HG03469 (cell line): ENCODE measurements around the gene DMD.
"Not testable (repeated sequence)": the region's sequence is repeated elsewhere in the genome, so short reads cannot be mapped to it uniquely, and the experiment has no call there.

Experiments
- ATAC-seq: cut with Tn5 transposase; IDR thresholded peaks from one replicate; pipeline ENCODE4 v1.9.1; 2021; ENCODE audit warnings: mild to moderate bottlenecking, moderate library complexity, moderate number of reproducible peaks; ENCODE audit not compliant: unreplicated experiment

Gene DMD

GRCh38 chrX:33160273-33160672 is 51.1 kb downstream of the DMD start:
- ATAC-seq, result no peak

- no peak for ATAC-seq
Observed at GRCh38 chrX:33156152-33156726, 55.1 kb downstream of the DMD start.

- ATAC-seq, result no peak
Observed at GRCh38 chrX:33149580-33149979, 61.8 kb downstream of the DMD start.

- no peak for ATAC-seq
Observed at GRCh38 chrX:33149085-33149484, 62.3 kb downstream of the DMD start.

GRCh38 chrX:33142331-33142730 is 69.0 kb downstream of the DMD start:
- ATAC-seq, result no peak

GRCh38 chrX:33138677-33139249 is 72.6 kb downstream of the DMD start:
- no peak for ATAC-seq

GRCh38 chrX:33134164-33134563 is 77.2 kb downstream of the DMD start:
- no peak for ATAC-seq

- ATAC-seq, result no peak
Observed at GRCh38 chrX:33133320-33133719, 78.0 kb downstream of the DMD start.

- ATAC-seq, result no peak
Observed at GRCh38 chrX:33132569-33132968, 78.8 kb downstream of the DMD start.

GRCh38 chrX:33129607-33130006 is 81.7 kb downstream of the DMD start:
- no peak for ATAC-seq

- ATAC-seq, result no peak
Observed at GRCh38 chrX:33128048-33128805, 83.1 kb downstream of the DMD start.

GRCh38 chrX:33126469-33126868 is 84.9 kb downstream of the DMD start:
- ATAC-seq, result no peak

- ATAC-seq, result no peak
Observed at GRCh38 chrX:33109858-33110257, 101.5 kb downstream of the DMD start.

- ATAC-seq, result no peak
Observed at GRCh38 chrX:33106737-33107136, 104.6 kb downstream of the DMD start.

GRCh38 chrX:33095079-33095478 is 116.3 kb downstream of the DMD start:
- no peak for ATAC-seq

GRCh38 chrX:33087411-33087810 is 123.9 kb downstream of the DMD start:
- ATAC-seq, result no peak

- ATAC-seq, result no peak
Observed at GRCh38 chrX:33086886-33087285, 124.5 kb downstream of the DMD start.

GRCh38 chrX:33082371-33082770 is 129.0 kb downstream of the DMD start:
- no peak for ATAC-seq

- no peak for ATAC-seq
Observed at GRCh38 chrX:33078273-33078672, 133.1 kb downstream of the DMD start.

GRCh38 chrX:33073660-33074059 is 137.7 kb downstream of the DMD start:
- ATAC-seq, result not testable (repeated sequence)

GRCh38 chrX:33065415-33065814 is 145.9 kb downstream of the DMD start:
- ATAC-seq, result no peak

GRCh38 chrX:33062041-33062440 is 149.3 kb downstream of the DMD start:
- no peak for ATAC-seq
